Gastrocnemius medialis (tissue), 4 donors: ENCODE measurements around the gene CHCHD3.

ENCODE experiments used
- CTCF ChIP-seq, 5 experiments: fragments of 450-650 bp in 3 of 5; fragments of 200-600 bp in 2 of 5; sonication (generic) in 2 of 5; IDR thresholded peaks in 4 of 5; conservative IDR thresholded peaks in 1 of 5; 1 replicate in 4 of 5; 2 replicates in 1 of 5; pipeline ENCODE4 v1.5.1; 2016 to 2019; ENCODE audit warnings: antibody characterized with exemption in 5 of 5, mild to moderate bottlenecking in 3 of 5, moderate library complexity in 3 of 5
- POLR2A ChIP-seq, 2 donors: fragments of 450-650 bp; IDR thresholded peaks; one replicate each; pipeline ENCODE4 v1.6.1; 2017; ENCODE audit warnings: antibody characterized with exemption in 2 of 2, mild to moderate bottlenecking in 2 of 2, moderate library complexity in 2 of 2

GRCh38 chr7:133024596-133024995, 57.3 kb downstream of the CHCHD3 start:
- TF ChIP-seq CTCF (IDR thresholded peaks at IDR 0.05 in 4 of 5, conservative IDR thresholded peaks at IDR 0.05 in 1 of 5) = no peak
- no peak for TF ChIP-seq POLR2A (IDR thresholded peaks at IDR 0.05)
